ENCODE data around the gene SPTB. TPM values are rescaled to one million over a fixed set of nuclear protein-coding genes. Genes with fewer than 3 reads are reported as not detected.

Gene SPTB
- total and polyA plus RNA-seq, 9 of the 15 experiments (the other 6 are each of a cell fraction or from before 2014, with no cell fraction given): 0.21 to 45.9 (median 11.7) TPM

DNA sequence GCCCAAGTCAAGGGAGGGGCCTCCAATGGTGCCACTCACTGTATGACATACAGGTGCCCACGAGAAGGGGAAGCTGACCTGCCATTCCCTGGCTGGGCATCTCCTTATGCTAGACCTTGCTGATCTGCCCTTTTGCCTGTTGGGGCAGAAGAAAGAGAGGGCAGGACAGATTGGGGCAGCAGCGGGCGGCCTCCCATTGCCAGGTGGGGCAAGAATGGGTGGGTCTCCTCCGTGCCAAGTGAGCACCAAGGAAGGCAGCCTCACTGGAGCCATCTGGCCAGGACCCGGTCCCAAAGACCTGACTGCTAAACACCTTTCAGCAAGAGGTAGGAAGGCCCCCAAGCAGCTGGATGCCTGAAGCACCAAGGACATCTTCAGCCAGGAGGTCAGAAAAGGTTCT, 125.0 kb downstream of the SPTB start (continued):
- TF ChIP-seq, protein P1, sequence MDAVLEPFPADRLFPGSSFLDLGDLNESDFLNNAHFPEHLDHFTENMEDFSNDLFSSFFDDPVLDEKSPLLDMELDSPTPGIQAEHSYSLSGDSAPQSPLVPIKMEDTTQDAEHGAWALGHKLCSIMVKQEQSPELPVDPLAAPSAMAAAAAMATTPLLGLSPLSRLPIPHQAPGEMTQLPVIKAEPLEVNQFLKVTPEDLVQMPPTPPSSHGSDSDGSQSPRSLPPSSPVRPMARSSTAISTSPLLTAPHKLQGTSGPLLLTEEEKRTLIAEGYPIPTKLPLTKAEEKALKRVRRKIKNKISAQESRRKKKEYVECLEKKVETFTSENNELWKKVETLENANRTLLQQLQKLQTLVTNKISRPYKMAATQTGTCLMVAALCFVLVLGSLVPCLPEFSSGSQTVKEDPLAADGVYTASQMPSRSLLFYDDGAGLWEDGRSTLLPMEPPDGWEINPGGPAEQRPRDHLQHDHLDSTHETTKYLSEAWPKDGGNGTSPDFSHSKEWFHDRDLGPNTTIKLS (IDR thresholded peaks at IDR 0.05; ENCODE audit: borderline replicate concordance, low read depth): no peak
- TF ChIP-seq ZNF696 (CRISPR knock-in tag; conservative IDR thresholded peaks at IDR 0.05) (no peak), ZNF3 (CRISPR knock-in tag; IDR thresholded peaks at IDR 0.05) (no peak), STAG1 (CRISPR knock-in tag; IDR thresholded peaks at IDR 0.05; ENCODE audit: borderline replicate concordance) (no peak), U2AF2 (optimal IDR thresholded peaks at IDR 0.05; ENCODE audit: low read depth, low read length) (no peak)

DNA sequence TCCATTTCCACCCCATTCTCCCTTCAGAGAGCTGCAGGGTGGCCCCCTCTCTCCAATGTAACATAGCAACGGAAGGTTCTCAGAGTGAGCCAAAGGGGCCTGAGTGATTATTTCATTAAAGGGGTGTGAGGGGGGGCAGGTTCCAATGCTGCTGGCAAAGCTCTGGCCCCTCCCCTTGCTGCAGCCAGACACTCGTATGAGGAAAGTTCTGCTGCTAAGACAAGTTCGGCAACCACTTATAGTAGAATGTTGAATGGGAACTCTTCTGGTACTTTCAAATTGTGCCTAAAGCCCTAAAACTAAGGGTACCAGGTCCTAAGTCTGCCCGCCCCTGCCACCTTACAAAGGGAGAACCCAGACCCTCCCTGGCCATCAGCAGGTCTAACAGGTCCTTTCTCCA, 125.7 kb downstream of the SPTB start:
- Histone ChIP-seq H3K4me3 (no peak overlapping the region), H2AFZ (ENCODE audit: low read depth, low read length) (no peak overlapping the region), H3K9me3 (replicated peaks; ENCODE audit: control insufficient read depth, insufficient read depth, low read depth, low read length) (no peaks in the 10 kb centered on the region), H3K9me1 (ENCODE audit: control insufficient read depth, insufficient read depth, low read length) (no peaks in the 10 kb centered on the region), H3K36me3 (ENCODE audit: control insufficient read depth, insufficient read depth, low read length) (no peaks in the 10 kb centered on the region), H4K20me1 (replicated peaks; ENCODE audit: control insufficient read depth, insufficient read depth, low read length) (0 out of 2 replicates have a peak, but pooled peaks cover 3% of the 10 kb centered on the region), H3K79me2 (ENCODE audit: control insufficient read depth, insufficient read depth, low read length) (no peaks in the 10 kb centered on the region), H3K4me2 (ENCODE audit: insufficient read depth, low read length) (no peak overlapping the region), H3K4me1 (replicated peaks in 1 of 2; ENCODE audit: control insufficient read depth in 2 of 2, insufficient read depth in 2 of 2, low read length in 2 of 2) (no peaks in the 10 kb centered on the region; a peak in 2 of 5 replicates), H3K27ac (ENCODE audit: extremely low read depth, low read depth, low read length) (no peak overlapping the region), H3K9ac (ENCODE audit: insufficient read depth in 1 of 2, low read depth in 2 of 2, low read length in 2 of 2) (no peak overlapping the region), H3K27me3 (ENCODE audit: control insufficient read depth in 2 of 2, insufficient read depth in 2 of 2, low read length in 2 of 2) (peaks cover 10 to 55% of the 10 kb centered on the region in 2 experiments; a peak in 4 of 5 replicates)
- in situ Hi-C loops (cut with MboI): no loop called here
- CTCF ChIA-PET (ENCODE audit: low intra/inter-chr PET ratio): no interaction called here
- FAIRE-seq (no peak), DNase-seq (ENCODE audit: extremely low read depth in 1 of 4, low spot score in 3 of 4) (no peak), ATAC-seq (no peak)
- BruUV-seq (replicated peaks): no TSS peak
- intact Hi-C loops (cut with micrococcal nuclease): no loop called here
- POLR2A ChIA-PET: no interaction called here
- WGBS (ENCODE audit: insufficient coverage, low coverage, missing lambda C conversion rate): 0% methylated on average over 2 of the region's 4 CpGs
- TF ChIP-seq ZNF12 (CRISPR knock-in tag; IDR thresholded peaks at IDR 0.05): peak; percentile 90
- TF ChIP-seq, protein P2, sequence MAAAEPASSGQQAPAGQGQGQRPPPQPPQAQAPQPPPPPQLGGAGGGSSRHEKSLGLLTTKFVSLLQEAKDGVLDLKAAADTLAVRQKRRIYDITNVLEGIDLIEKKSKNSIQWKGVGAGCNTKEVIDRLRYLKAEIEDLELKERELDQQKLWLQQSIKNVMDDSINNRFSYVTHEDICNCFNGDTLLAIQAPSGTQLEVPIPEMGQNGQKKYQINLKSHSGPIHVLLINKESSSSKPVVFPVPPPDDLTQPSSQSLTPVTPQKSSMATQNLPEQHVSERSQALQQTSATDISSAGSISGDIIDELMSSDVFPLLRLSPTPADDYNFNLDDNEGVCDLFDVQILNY (CRISPR knock-in tag; IDR thresholded peaks at IDR 0.05): no peak

Data from K562 (cell line).